ENCODE data around the gene PRICKLE2.
A peak's percentile ranks its signal among the peaks of the same experiment; 100 is the strongest.
"Not testable (repeated sequence)": the region's sequence is repeated elsewhere in the genome, so short reads cannot be mapped to it uniquely, and the experiment has no call there.

Gene PRICKLE2

DNA sequence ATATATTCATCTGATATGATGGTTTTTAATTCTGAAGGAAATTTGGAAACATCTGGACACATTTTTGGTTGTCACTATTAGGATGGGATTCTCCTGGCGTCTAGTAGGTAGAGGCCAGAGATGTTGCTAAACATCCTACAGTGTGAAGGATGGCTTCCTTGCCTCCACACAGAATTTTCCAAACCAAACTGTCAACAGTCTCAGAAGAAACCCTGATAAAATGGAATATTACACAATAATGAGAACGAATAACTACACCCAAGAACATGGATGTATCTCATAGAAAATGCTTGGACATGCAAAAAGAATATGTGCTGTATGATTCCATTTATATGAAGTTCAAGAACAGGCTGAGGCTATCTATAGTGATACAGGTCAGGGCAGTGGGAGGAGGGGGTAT lies 122.1 kb downstream of the PRICKLE2 start:
- no peak for DNase-seq

DNA sequence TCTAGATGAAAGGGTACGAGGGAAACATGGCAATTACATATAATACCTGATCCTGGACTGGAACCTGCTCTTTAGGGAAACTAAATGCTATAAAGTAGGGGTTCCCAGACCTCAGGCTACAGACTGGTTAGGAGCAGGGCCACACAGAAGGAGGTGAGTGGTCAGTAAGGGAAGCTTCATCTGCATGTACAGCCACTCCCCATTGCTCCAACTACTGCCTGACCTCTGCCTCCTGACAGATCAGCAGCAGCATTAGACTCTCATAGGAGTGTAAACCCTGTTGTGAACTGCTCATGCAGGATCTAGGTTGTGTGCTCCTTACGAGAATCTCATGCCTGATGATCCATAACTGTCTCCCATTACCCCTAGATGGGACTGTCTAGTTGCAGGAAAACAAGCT lies 123.1 kb downstream of the PRICKLE2 start:
- DNase-seq = no peak

DNA sequence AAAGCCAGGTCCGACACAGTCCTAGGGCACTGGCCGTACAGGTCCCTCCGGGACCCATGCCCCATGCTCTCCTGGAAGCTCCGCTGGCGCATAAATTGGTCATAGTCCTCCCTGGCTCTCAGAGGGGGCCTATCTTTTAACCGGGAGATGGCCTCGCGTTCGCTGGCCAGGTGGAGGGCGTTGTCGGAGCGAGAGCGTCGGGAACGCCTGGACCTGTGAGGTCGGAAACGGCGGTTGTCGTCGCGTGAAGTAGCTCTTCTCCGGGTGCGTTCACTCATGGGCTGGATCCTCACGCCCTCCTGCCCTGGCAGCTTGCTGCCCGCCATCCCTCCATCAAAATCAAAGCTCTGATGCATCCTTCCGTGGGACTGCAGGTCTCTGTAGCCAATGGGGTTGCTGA lies 126.0 kb downstream of the PRICKLE2 start:
- no peak for DNase-seq

DNA sequence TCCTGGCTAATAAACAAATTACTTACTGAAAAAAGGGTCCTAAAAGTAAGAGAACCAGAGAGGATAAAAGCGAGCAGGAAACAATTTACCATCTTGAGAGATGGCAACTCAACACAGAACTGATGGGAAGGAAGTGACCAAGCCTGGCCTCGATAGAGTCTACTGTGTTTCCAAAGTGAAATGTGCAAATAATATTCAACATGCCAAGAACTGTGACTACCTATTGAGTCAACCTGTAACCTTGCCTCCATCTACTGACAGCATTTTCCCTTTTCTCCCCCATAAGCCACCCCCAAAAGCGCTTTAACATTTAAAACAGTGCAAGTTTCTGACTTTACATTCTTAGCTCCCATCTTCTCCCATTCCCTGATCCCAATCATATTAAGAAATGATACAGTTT lies 126.6 kb downstream of the PRICKLE2 start:
- no peak for DNase-seq

DNA sequence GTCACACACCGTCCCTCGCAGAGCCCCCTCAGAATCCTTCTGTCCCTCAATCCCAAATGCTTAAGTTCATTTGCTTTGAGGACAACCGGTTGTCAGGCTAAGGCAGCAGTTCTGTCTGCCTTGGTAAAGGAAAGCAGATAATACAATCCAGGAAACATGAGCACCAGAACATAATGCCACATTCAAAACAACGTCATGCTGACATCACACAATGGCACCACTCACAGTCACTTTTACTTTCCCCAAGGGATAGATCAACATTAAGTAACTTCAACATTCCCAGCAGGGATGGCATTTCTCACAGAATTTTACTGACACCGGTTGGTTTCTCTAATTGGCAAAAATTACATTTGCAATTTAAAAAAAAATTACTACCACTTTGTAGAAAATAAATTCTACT lies 127.3 kb downstream of the PRICKLE2 start:
- DNase-seq = no peak

DNA sequence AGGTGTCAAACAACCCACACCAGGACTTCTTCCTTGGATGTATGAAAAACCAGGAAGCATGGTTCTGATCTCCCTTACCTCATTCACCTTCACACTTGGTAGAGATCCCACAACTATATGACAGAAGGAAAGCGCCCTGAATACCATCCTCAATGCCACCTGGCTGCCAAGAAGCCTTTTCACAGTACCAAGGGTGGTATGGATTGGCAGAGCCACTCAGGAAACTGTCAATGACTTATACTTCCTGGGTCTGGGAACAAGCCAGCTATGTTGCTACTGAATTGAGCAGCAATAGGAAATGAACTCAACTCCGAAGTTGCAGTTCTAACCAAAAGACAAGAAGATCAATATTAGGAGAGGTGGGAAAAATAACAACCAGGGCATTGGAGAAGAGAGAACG lies 129.5 kb downstream of the PRICKLE2 start:
- no peak for DNase-seq

DNA sequence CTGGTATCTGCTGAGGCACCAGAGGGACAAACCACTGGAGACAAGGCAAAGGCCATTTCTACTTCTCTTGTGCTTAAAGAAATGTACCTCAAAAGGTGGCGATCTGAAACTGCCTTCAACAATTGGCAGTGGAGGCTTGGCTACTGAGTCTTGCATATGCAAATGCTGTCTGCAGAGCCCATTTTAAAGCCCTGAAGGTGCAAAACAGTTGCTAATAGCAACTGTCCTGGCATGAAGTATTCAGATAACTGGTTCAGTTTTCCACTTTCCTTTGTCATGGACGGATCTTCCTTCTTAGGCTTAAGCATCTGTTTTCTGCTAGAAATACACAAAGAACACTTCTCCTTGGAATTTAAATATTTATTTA lies 130.6 kb downstream of the PRICKLE2 start:
- DNase-seq = no peak

DNA sequence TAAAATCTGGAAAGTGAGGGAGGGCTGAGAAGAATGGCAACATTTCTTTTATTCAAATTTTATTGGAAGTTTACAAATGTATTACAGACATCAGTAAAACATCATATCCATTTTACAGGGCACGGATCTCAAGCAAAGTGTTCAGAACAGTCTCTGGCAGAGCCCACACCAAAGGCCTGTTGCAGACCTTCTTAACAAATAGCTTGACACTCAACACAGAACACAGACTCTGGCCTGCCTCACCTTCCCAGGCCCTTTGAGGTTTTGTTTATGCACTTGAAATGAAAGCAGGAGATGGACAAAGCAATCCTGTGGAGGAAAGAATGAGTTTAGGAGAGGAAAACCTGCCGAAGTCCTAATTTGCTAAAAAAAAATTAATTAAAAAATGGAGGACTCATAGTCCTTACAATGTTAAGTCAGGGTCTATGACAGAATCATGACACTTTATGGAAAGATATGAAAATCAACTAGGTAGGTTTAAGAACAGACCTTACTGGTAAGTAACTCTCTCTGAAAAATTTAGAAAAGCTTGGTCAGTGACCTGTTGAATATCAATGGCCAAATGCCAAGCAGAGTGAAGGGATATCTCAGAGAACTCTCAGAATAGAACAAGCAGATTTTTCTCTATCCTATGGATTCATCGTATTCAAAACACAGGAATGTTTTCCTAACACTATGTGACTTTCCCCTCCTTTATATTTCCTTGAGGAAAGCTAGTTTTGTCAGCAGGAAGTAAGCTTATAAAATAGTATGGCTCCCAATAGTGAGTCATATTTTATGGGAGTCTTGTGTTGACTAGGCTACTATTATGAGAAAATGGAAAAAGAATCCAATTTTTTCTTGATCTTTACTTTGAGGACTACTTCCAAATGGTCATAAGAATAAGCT lies 131.2 kb downstream of the PRICKLE2 start:
- DNase-seq = no peak

DNA sequence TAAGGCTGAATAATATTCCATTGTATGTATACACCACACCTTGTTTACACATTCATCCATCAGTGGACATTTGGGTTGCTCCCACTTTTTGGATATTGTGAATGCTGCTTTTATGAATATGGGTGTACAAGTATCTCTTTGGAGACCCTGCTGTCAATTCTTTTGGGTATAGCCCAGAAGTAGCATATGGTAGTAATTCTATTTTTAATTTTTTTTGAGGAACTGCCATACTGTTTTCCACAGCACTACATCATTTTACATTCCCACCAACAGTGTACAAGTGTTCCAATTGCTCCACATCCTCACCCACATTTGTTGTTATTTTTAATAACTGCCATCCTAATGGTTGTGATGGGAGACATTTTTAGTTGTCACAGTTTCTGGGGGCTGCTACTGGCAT lies 132.1 kb downstream of the PRICKLE2 start:
- DNase-seq = no peak

DNA sequence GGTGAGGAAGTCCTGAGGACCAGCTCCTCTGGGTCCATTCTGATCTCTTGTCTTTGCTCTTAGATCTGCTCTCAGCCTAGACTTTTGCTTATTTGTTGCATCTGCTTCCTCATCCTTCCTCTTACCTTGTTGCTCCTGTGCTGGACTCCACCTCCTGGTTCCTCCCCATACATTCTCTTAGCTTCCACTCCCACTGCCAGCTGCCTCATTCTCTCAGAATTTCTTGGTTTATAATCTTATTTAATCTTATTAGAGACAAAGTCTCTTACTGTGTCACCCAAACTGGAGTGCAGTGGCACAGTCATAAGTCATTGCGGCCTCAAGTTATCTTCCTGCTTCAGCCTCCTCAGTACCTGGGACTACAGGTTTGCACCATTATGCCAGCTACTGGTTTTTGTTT lies 133.8 kb downstream of the PRICKLE2 start:
- no peak for DNase-seq

DNA sequence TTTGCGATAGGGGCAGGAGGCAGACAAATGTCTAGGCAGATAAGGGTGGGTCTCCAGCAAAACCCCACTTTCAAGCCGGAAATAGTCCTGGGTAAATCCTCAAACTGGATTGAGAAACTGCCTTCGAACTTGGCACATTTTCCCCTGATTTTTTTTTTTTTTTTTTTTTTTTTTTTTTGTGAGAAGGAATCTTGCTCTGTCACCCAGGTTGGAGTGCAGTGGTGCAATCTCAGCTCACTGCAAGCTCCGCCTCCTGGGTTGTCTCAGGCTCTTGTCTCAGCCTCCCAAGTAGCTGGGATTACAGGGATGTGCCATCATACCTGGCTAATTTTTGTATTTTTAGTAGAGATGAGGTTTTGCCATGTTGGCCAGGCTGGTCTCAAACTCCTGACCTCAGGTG lies 135.9 kb downstream of the PRICKLE2 start:
- DNase-seq = not testable (repeated sequence)

DNA sequence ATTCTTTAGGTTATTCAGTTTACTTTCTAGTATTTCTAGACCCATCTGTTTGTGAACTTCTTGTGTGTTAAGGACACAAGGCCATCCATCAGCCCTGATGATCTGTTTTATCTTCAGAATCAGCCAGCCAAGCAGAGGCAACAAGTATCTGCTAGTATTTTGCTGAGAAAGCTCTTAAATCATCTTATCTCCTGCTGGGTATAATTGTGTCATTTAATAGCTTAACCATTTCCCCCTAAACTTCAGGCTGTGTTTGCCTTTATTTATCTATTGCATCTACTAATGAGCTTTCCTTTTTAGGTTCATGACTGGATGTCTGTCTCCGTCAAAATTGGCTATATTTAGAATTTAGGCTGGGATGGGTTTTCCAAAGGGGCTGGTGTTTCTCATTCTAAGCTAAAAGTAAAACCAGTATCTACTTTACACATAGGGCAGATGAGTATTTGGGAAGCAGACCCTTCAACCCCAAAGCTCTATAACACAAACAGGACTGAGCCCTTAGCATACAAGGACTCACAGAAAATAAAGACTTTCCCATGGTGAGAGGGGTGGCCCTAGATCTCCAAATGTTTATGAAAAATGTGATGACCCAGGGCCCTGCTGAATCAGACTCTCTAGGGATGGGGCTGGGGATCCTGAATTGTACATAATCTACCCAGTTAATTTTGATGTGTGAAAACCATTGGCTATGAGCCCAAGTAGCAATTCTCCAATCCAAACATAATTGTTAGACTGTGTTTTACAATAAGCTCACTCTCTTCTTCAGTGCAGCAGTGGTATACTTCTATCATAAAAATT lies 136.7 kb downstream of the PRICKLE2 start:
- no peak for DNase-seq

DNA sequence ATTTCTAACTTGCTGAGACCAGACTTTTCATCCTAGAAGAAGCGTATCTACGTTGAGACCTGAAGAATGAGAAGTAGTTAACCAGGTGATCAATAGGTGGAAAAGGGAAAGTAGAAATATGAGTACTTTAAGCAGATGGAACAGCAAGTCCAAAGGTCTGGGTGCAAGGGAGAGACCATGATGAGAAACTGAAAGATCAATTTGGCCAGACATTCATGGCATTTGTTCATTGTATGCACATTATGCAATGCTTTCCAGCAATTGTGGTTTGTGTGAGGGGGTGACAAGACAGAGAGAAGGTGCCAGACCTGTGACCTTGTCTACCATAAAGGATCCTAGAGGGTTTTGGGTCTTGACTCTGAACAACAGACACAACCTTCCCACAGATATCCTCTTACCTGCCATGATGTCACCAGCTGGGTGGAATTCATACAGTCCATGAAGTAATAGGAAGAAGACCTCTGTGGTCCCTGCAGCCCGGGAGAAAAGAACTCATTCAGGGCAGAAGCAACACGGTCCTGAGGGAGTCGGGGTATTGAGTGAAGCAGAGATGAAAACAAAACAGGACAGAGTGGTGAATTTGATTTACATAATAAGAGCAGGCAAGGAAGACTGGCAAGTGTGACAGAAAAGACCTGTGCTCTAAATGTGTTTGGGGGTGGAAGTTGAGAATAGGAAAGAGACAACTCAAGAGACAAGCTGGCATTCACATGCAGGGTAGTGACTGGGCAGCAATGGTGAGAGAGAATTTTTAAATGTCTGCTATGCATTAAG lies 138.6 kb downstream of the PRICKLE2 start:
- DNase-seq = no peak

DNA sequence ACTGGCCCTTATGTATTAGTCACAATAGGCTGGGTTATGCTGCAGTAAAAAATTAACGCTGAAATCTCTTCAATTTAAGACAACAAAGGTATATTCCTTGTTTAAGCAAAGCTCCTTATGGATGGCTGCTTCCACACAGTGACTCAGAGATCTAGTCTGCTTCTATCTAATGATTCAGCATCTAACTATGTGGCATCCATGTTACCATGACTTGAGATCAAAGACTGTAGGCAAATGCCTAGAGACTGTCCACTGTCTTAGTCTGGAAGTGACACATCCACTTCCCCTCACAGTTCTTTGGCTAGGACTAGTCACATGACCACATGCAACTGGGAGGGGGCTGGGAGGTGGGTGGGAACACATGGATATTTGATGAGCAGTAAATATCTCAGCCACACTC lies 140.6 kb downstream of the PRICKLE2 start:
- no peak for DNase-seq

DNA sequence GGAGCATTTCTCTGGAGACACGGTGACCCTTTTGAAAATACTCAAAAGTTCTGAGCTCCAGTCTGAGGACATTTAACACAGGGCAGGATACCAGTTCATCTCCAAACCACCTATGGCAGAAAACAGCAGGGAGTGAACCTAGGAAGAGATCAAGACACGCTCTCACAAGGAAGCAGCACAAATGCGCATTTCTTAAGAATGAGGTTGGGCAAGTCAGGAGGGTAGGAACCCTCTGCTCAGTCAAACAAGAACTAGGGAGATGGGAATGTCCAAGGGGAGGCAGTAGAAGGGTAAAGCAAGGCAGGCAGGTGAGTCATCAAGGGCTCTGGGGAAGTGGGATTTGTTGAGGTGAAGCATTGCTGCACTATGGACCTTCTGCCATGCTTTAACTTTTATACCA lies 141.7 kb downstream of the PRICKLE2 start:
- DNase-seq = no peak

DNA sequence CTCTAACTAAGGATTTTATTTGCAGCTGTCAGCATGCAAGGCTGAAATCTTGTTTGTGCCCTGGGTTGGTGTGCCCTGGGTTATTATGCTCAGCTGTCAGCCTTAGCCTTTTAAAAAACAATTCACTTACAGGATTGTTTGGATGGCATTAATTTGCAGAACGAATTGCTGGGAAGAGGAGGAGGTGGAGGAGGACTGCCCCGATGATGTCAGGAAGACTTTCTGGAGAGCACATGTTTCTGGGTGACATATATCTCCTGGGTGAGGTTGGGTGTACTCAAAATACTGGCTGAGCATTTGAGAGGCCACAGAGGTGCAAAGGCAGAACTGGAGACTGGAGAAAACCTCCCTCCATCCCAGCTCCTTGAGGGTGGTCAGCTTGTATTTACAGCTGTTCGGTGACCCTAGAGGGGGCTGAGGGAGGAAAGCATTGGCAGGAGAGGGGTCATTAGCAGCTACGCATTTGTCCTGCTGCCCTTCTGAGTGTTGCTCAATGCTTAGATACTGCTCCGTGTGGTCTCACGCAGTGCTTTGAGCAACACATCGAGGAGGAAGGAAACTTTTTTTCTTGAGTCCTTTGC lies 142.2 kb downstream of the PRICKLE2 start:
- no peak for DNase-seq

DNA sequence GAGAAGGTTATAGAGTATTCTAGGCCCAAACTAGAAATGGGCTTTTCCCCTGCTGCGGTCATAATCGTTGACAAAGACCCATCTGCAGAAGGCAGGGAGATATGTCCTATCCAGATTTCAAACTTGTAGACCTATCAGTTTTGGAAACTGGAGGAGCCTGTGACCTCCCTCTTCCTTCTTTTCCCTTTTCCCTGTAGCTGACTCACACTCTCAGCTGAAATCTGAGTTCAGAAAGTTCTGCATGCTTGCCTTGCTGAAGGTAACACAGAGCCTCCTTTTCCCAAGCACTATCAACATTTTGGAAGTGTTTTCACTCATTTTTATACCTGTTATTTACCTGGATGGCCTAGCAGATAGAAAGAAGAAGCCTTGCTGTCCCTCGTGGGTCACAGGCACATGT lies 142.9 kb downstream of the PRICKLE2 start:
- no peak for DNase-seq

DNA sequence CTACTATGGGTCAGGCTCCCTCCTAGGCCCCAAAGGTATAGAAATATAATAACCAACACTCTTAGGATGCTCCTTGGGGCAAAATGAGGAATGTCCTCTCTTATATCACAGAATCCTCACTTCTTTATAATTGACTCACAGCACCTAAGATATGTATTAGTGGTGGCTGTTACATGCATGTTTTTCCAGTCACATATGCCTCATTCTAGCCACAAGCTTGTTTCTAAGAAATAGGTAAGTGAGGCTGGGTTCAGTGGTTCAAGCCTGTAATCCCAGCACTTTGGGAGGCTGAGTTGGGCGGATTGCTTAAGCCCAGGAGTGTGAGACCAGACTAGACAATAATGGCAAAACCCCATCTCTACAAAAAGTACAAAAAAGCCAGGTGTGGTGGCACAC lies 144.0 kb downstream of the PRICKLE2 start:
- DNase-seq = no peak

DNA sequence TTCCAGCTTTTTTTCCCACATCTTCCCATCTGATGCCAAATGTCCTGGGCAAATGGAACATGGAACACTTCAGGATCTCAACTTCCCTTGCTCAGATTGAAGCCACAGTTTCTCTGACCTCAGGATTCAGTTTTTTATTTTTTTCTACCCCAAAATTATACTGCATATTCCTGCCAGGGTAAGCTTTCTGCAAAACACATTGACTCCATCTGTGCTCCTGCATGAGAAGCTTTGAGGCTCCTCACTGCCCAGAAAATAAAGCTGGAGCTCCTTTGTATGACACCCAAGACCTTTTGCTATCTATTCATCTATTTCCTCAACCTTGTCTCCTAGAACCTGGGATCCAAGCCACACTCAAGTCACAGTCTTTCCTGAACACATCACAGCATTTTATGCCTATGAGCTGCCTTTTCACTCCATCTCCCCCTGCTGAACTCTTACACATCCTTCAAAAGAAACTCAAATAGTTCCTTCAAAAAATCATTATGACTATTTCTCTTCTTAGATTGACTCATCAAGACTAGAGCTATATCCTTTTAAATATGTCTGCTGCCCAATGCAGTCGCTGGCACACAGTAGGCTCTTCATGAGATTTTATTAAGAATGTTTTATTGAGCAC lies 144.5 kb downstream of the PRICKLE2 start:
- no peak for DNase-seq

DNA sequence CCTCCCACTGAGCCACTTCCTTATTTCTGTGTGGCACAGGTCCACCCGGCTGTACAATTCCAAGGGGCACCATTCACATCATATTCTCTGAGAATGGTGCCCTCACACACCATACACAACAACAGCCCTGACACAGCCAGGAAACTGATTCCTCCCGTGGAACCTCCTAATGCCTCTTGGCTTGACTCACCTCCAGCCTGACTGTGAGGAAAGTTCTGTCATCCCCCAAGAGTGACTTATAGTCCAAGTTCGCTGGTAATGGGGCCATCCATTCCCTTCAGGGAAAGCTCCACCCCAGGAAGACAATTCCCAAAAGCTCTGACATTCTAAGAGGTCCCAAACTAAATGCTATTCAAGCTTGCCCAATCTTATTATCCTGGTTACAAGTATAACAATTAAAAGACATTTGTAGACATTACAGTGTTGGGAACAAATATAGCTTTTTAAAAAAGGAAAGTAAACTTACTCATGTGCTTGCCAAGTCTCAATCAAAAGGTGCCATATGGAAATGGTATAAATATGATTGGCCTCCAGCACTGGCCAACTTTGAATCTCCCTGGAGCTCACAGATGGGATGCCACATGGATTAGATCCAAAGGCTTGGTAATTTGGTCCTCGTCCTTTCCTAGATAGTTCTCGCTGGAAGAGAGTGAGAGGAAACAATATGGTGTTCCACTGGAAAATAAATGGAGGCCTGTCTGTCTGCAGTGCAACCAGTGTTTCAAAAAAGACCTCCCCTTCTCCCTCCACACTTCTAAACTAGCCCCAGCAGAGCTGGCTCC lies 145.7 kb downstream of the PRICKLE2 start:
- DNase-seq = peak in 4 of 58 donors; percentile 2 to 50 (median 18)

Data from anterior cingulate cortex (tissue), 58 donors.